EH (cell line): ENCODE measurements around the gene TOM1.
A peak's percentile ranks its signal among the peaks of the same experiment; 100 is the strongest.

Experiments used
- DNase-seq: peaks from one replicate; pipeline ENCODE4 v3.0.0-alpha.2; 2015; ENCODE audit warnings: low read depth

TOM1 gene

DNA sequence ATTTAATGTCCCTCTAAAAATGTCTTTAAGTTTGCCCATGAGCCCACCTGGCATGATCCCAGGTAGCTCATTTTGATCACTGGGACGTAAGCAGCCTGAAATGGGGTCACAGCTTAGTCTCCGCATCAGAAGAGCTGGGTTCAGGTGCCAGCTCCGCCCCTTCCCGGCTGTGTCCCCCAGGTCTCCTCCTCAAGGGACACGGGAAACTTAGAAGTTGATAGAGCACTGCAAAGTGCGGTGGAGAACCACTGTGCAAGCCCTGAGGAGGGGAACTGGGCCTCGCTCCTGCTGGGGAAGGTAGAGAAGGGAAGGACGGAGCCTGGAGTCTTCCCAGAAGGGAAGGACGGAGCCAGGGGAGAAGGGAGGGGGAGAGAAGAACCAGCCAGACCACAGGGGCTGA lies 7.7 kb downstream of the TOM1 start:
- no peak for DNase-seq

DNA sequence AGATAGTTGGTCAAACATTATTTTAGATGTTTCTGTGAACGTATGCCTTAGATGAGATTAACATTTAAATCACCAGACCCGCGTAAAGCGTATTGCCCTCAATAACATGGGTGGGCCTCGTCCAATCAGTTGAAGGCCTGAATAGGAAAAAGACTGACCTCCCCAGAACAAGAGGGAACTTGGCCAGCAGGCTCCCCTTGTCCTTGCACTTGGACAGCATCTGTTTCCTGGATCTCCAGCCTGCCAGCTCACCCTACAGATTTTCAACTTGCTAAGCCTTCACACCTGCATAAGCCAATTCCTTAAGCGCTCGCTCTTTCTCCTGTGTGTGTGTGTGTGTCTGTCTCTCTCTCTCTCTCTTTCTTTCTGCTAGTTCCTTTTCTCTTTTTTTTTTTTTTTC lies 8.2 kb downstream of the TOM1 start:
- no peak for DNase-seq

DNA sequence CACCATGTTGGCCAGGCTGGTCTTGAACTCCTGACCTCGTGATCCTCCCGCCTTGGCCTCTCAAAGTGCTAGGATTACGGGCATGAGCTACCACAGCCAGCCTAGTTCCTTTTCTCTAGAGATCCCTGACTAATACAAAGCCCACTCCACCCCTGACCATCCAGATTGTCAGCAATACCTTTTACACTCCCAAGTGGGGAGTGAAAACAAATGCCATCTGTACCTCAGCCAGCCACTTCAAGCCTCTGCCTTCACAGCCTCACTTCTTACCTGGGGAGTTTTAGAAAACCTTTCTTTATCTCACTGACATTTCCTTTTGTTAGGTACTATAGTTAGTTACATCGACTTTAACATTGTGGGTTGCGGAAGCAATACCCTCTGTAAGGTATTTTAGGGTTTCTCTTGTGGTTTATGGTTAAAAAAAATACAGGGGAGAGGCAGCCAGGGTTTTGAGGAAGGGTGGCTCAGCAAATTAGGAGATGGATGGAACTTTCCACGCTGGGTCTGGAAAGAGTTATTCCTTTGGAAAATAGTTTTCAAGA lies 8.9 kb downstream of the TOM1 start:
- DNase-seq: no peak

DNA sequence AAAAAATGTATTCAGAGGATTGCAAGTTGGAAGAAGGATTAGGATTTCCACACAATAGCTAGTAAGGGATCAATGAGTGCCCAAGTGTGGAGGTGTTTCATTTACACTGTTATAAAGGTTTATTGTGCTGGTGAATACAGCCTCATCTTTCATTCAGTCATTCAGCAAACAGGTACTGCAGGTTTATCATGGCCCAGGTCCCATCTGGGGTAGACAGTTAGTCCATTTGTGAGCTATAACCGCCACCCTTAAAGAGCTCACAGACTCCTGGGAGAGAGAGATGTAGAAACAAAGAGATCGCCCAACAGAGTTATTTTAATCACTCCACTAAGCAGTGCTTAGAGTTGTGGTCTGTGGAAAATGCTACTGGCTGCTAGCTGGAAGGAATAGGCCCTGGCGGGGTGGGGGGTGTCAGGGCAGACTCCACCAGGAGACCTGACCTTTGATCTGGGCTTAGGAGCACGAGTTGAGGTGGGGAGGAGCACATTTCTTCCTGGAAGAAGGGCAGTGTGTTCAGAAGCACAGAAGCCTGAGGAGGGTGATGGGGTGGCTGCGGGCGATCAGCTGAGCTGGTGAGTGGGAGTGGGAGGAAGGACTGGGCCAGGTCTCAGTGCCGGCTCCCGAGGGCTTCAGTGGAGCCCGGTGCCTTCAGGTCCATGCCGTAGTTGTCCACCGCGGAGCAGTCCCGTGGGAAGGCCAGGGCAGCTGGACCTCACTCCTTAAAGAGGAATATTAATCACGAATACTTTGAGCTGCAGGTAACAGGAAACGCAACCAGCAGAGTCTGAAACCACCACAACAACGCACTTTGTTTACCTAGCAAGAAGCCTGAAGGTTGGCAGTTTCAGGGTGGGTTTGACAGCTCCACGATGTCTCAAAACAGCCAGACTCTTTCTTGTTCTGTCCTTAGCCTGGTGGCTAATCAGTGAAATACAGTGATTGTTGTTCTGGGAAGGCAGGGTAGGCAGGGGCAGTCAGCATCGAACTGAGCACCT lies 11.2 kb downstream of the TOM1 start:
- no peak for DNase-seq

DNA sequence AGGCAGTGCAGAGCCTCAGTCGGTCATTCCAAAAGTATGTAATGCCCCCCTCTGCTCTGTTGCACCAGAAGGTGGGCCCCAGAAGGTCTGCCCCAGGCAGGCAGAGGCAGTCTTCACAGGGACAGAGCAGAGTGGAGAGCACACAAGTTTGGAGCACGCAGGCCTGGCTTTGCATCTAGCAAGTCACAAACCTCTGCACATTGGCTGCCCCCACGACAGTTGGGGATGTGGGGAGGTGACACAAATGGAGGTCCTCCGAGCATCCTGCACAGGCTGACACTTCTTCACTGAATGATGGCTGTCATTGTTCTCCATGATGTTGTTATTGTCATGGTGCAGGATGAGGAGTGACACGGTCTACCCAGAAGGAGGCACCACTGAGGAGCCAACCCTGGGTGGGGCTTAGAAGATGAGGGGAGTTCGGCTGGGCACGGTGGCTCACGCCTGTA lies 11.9 kb downstream of the TOM1 start:
- DNase-seq: no peak

DNA sequence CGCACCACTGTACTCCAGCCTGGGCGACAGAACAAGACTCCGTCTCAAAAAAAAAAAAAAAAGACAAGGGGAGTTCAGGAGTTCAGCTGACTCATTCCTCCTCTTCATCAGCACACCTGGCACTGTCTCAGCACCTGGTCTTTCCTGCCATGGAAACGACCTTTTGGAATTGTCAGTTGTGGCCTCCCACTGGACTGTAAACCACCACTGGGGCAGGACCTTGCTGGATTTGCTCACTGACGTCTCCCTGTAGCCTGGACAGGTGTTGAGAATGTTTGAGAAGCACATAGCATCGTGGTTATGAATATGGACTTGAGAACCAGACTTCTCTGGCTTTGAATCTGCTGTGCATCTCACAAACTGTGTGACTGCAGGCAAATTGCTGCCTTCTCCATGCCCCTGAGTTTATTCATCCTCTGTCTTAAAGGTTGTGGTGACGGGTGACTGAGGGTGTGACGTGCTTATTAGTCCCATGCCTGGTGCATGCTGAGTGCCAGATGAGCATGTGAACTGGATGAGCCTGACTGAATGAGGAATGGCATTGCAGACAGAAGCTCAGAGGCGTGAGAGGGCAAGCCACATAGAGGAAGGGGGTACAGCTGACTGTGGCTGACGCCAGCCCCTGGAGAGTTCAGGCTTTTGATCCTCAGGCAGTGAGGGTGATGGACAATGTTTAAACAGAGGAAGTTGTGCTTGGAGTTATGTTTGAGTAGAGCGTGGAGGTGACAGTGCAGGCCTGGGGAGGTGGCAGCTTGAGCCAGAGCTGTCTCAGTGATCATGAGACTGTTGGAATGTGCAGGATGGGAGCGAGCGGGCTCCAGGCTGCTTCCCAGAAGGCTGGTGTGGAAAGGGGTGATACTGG lies 12.7 kb downstream of the TOM1 start:
- DNase-seq: peak; percentile 86

DNA sequence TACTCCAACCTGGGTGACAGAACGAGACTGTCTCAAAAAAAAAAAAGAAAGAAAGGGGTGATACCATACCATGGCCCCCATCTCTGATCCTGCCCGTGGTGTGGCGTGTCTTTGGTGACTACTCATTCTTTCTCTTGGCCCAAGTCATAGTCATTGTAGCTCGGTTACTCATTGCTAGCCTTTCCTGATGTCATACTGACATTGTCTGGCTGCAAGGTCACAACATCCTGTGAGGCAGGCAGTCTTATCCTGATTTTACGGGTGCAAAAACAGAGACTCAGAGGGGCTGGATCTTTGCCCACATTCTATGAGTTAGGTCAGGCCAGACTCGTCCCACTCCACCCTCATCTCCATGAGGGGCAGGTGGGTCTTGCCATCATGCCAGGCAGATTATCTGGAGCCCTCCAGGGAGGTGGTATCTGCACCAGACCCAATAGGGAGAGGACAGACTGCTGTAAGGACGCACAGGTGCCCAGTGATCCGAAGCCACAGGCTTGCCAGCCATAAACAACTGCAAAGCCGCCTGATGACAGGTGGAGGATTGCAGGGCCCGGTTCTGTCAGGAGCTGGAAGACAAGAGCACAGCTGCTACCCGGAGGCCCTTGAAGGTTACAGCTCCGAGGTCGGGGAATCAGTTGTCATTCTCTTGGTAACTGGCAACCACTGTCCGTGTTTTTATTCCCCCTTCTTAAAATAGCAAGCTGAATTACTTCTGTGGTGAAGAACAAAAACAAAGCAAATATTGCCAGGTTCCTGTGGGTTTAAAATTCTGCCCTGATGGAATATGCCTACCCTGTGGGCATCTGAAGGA lies 13.8 kb downstream of the TOM1 start:
- DNase-seq: peak; percentile 95

DNA sequence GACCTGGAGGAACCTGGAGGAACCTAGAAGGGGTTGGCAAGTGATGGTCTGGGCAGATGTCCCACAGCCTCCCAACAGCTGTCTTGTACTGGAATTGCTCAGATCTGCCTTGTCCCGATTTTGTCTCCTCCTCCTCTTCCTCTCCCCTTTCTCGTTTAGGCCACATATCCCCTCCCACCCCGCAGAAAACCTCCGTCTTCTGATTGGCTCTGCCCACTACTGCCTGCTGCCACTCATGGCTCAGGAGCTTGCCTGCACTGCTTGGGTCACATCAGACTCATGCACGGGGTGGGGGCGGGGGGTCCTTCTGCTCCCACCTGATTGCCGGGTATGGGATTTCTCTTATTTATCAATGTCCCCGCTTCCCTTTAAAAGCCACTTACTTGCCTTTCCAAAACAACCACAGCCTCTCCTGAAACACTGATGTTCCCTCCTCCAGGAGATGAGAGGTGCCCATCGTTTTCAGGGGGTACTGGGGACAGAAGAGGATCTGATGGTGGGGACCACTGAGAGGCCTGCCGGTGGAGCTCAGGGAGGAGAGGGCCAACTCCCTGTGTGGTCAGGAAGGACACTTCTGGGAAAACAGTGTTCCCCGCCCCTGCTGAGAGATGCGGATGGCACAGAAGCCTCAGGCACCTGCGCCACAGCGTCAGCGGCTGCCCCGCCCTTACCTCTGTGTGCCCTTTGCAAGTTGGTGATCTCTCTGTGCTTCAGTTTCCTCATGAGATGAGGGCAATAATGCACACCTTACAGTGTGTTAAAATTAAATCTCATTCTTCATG lies 14.7 kb downstream of the TOM1 start:
- DNase-seq: peak; percentile 28

DNA sequence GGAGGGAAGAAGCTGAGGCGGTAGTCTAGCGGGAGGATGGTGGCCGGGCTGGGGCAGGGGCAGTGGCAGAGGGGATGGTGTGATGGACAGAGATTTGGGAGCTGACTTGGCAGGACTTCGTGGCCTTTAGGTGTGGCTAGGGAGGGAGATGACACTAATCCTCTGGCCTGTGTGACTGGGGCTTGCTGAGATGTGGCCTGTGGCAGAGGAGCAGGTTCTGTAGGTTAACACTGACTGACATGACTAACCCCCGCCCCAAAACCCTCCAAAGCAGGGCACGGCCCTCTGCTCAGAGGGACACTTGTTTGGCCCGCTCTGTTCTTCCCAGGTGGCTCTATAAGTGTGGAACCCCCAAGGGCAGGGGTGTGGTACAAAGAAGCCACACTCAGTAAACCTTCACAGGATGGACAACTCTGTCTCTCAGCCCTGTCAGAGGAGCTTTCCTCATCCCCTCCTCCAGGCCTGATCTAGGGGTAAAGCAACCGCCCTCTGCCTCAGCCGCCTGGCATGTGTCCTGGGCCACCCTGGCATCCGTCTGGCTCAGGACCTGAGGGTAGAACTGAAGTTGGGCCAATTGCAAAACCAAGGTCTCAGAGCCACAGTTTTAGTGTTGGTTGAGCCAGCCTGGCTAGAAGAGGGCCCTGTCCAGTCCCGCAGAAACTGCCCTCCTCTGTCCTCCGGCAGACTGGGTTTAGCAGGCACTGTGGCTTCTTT lies 15.6 kb downstream of the TOM1 start:
- DNase-seq: no peak

DNA sequence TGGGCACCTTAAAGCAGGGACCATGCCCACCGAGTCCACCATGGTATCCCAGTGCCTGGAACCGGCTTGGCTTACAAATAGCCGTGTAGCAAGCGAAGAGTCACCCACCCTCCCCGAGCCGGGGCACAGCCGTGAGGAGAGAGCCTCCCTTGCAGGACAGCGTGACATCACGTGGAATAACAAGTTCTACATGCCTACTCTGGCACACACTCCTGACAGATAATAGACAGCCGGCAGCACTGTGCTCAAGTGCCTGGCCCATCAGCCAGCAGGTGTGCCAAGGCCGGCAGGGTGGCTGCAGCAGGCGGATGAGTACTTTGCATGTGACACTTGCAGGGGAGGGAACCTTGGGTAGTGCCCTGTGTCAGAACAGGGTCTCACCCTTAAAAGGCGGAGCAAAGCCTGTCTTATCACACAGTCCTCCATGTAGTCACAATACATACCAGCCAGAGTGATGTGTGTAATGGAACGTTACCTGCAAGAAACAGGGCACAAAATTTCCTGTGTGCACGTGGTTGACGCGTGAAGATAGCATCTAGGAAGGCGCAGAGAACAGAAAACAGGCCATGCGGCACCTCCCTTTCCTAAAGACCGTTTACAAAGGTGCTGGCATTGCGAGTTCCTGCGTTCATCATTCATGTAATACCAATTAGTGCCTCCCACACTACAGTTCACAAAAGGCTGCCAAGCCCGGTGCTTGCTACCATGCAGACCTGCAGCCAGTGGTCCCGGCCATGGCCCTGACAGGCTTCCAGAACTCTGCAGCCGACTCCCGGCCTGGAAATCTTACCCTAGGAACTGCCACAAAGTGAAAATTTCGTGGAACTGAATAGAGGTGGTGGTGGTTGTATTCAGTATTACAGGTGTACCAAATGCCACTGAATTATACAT lies 16.4 kb downstream of the TOM1 start:
- DNase-seq: no peak

DNA sequence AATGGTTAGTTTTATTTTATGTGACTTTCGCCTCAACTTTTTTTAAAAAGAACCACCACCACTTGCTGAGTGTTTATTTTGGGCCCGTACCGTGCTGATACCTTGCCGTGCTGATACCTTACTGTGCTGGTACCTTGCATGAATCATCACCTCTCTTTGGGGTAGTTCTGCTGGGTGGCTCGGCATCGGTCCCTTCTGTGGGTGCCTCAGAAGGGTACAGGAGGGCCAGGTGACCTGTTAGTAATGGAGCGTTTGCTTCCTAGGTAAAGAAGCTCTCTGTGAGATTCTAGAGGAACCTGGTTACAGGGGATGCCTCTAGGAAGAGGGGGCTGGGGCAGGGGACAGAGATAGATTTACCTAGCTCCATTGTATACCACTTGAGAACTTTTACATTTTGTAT lies 17.1 kb downstream of the TOM1 start:
- DNase-seq: no peak

DNA sequence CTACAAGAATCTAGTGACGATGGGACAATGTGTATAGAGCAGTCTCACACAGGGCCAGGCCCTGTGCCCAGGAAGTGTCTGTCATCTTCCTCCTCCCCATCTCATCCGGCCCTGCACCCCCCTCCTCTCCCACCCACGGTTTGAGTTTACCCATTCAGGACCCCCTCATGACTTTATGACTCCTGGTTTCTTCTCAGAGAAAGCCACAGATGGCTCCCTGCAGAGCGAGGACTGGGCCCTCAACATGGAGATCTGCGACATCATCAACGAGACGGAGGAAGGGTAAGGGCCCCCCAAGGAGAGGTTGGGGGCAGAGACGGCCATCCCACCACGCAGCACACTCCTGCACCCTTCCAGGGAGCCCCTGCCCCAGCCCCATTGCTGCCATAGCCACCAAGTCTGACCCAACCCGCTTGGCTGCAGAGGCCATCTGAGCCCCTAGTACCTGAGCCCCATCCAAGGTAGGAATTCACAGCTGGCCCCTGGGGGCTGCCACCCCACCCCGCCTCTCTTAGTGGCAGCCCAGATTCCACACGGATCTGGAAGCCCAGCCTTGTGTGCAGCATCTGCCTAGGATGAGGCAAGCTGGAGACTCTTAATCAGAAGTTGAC lies 18.1 kb downstream of the TOM1 start:
- no peak for DNase-seq

DNA sequence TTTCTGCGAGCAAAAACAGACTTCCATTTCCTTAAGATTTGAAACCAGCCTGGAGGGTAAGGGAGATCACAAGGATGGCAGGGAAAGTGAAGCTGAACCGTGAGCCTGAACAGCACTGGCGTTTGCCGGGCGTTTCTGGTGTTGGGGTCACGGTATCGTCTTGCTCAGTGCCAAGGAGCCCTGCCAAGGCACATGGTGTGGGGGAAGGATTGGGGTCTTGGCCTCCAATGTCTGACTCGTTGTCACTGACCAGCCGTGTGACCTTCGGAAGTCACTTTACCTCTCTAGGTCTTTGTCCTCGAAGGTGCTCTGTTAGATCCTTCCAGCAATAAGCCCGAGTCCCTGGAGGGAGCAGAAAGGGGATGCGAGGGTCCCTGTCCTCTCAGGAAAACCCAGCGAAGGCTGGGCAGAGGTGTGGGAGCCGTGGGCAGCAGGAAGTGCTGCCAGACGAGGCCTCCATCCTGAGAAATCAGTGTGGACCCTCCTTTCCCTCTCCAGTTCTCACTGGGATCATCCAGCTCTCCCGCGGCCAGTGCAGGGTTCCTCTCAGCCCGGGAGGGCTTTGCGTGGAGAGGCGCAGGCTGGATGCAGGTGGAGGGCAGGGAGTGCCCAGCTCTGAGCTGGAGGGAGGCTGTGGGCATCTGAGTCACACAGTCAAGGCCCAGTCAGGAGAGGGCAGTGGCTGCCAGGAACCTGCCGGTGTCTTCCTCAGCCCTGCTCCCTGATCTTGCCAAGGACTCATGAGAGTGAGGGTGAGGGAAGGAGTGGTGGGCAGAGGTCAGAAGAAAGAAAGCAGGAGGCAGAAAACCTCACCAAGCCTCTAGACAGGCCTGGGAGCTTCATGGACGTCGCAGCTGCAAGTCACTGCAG lies 18.9 kb downstream of the TOM1 start:
- DNase-seq: no peak

DNA sequence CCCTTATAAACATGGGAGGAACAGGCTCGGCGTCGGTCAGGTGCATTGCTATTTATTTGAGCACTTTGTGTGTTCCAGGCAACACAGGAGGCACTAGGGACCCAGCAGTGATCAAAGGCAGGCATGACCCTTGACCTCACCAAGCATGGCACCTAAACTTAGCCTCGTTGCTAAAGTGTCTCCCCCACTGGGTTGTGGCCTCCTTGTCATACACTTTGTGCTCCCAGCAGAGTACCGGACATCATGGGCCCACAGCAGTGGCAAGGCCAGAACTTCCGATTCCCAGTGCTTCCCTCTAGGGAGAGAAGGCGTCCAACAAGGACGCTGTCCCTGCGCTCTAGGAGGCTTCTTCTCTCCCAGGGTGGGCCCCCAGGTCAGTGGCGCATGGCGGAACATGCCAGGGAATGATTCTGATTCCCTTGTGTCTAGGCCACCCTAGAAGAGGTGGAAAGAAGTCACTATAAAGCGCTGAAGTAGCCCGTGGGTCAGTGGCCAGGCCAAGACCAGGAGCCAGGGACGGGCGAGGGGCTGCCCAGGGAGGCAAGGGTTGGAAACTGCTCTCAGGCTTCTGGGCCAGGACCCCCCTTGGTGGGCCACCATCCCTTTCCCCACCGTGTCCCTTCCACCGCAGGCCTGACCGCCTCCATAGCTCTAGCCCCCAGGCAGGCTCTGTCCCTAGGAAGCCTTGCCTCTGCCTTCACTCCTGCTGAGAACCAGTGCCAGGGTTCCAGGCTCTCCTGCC lies 19.7 kb downstream of the TOM1 start:
- DNase-seq: no peak

DNA sequence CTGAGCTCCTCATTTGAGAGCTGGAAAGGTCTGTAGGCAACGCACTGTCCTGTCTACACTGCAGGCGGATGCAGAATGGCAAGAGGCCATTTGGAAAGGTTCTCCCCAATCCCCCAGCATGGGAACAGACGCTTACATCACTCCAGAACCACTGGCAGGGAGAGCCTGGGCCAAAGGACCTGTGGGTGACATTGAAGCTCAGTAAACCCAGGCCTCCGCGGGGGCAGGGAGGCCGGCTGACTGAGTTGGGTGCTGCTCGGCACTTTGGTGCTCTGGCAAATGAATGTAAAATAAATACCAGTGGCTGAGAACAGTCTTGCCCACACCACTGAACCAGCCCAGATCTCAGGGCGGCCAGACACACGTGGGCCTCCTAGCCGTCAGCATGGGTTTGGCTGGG lies 22.4 kb downstream of the TOM1 start:
- no peak for DNase-seq

DNA sequence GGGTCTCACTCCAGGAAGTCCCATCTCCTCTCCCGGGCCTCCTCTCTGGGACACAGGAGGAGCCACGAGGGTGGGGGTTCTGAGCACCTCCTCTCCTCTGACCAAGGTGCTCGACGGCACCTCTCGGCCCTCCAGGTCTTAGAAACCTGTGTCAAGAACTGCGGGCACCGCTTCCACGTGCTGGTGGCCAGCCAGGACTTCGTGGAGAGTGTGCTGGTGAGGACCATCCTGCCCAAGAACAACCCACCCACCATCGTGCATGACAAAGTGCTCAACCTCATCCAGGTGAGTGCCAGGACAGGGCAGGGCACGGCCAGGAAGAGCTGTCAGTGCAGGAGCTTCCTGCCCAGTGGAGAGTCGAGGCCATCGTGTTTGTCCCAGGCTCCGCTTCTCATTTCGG lies 23.2 kb downstream of the TOM1 start:
- DNase-seq: no peak

DNA sequence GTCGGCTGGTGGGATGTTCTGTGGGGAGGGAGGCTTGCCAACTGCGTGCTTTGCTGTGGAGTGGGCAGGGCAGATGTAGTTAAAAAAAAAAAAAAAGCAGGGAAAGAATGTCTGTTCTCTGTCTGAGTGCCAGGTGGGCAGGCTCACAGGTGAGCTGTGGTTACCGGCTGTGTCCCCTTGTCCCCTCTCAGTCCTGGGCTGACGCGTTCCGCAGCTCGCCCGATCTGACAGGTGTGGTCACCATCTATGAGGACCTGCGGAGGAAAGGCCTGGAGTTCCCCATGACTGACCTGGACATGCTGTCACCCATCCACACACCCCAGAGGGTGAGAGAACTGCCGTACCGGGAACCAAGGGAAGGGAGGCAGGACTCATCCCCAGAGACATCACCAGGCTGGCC lies 23.6 kb downstream of the TOM1 start:
- DNase-seq: no peak
